Astrocyte (in vitro differentiated cells and primary cell): Measurements from ENCODE around the gene SNRPN. TPM values are rescaled to one million over a fixed set of nuclear protein-coding genes. Genes with fewer than 3 reads are reported as not detected.

Source experiments
- DNase-seq: peaks from one replicate; pipeline ENCODE4 v3.0.0-alpha.2; 2010; ENCODE audit warnings: low read depth
- FAIRE-seq: peaks from 2 replicates; lab custom pipeline; 2011; peaks lifted over from hg19 to GRCh38; lab: Jason Lieb, UNC
- H2AFZ ChIP-seq: 2 replicates; pipeline ENCODE4 v1.6.0; 2012; ENCODE audit warnings: low read depth, low read length, inconsistent platforms
- H3K27ac ChIP-seq: 2 replicates; pipeline ENCODE4 v1.5.1; 2011; ENCODE audit warnings: low read depth, low read length, inconsistent platforms
- H3K27me3 ChIP-seq: 2 replicates; pipeline ENCODE4 v1.6.0; 2011; ENCODE audit warnings: low read length, inconsistent platforms; ENCODE audit not compliant: insufficient read depth
- H3K36me3 ChIP-seq: 2 replicates; pipeline ENCODE4 v1.5.1; 2011; ENCODE audit warnings: low read length, inconsistent platforms; ENCODE audit not compliant: insufficient read depth
- H3K4me1 ChIP-seq: 2 replicates; pipeline ENCODE4 v1.5.1; 2011; ENCODE audit warnings: low read length, inconsistent platforms; ENCODE audit not compliant: insufficient read depth
- H3K4me2 ChIP-seq: 2 replicates; pipeline ENCODE4 v1.6.0; 2012; ENCODE audit warnings: low read length, inconsistent platforms
- H3K4me3 ChIP-seq: 2 replicates; pipeline ENCODE4 v1.5.1; 2011; ENCODE audit warnings: low read depth, mild to moderate bottlenecking, low read length, inconsistent platforms; ENCODE audit not compliant: insufficient read depth
- H3K79me2 ChIP-seq: 2 replicates; pipeline ENCODE4 v1.6.0; 2012; ENCODE audit warnings: mild to moderate bottlenecking, low read length, inconsistent platforms; ENCODE audit not compliant: insufficient read depth
- H3K9ac ChIP-seq: 2 replicates; pipeline ENCODE4 v1.6.0; 2012; ENCODE audit warnings: mild to moderate bottlenecking, low read length, inconsistent platforms
- H3K9me3 ChIP-seq: 2 replicates; pipeline ENCODE4 v1.5.1; 2012; ENCODE audit warnings: low read depth, mild to moderate bottlenecking, low read length, inconsistent platforms; ENCODE audit not compliant: insufficient read depth
- H4K20me1 ChIP-seq: 2 replicates; pipeline ENCODE4 v1.6.0; 2012; ENCODE audit warnings: low read length, inconsistent platforms; ENCODE audit not compliant: insufficient read depth
- H3K27ac Mint-ChIP-seq: one replicate; pipeline ENCODE4 v1.8.0; 2021; ENCODE audit warnings: mild to moderate bottlenecking, mixed read lengths; ENCODE audit not compliant: unreplicated experiment
- H3K27me3 Mint-ChIP-seq: one replicate; pipeline ENCODE4 v1.8.0; 2021; ENCODE audit warnings: low read depth, mixed read lengths; ENCODE audit not compliant: unreplicated experiment
- H3K36me3 Mint-ChIP-seq: one replicate; pipeline ENCODE4 v1.8.0; 2021; ENCODE audit warnings: low read depth, mixed read lengths; ENCODE audit not compliant: unreplicated experiment
- H3K4me1 Mint-ChIP-seq: one replicate; pipeline ENCODE4 v1.8.0; 2021; ENCODE audit warnings: low read depth, mixed read lengths; ENCODE audit not compliant: unreplicated experiment
- H3K4me3 Mint-ChIP-seq: one replicate; pipeline ENCODE4 v1.8.0; 2021; ENCODE audit warnings: mild to moderate bottlenecking, moderate library complexity, mixed read lengths; ENCODE audit not compliant: unreplicated experiment
- H3K9me3 Mint-ChIP-seq: one replicate; pipeline ENCODE4 v1.8.0; 2021; ENCODE audit warnings: mild to moderate bottlenecking, mixed read lengths; ENCODE audit not compliant: unreplicated experiment
- CTCF ChIP-seq: IDR thresholded peaks from 2 replicates; pipeline ENCODE4 v1.5.1; 2011; ENCODE audit warnings: low read depth, mild to moderate bottlenecking, inconsistent platforms, low read length, moderate library complexity; ENCODE audit not compliant: insufficient read depth
- EZH2 ChIP-seq: IDR thresholded peaks from 2 replicates; pipeline ENCODE4 v1.6.1; 2012; ENCODE audit warnings: mild to moderate bottlenecking, low read length, inconsistent platforms; ENCODE audit not compliant: insufficient read depth
- total RNA-seq: library from RNA; stranded (reverse); gene quantifications from 2 replicates; pipeline ENCODE4 v1.2.1, GENCODE V29; 2021

Gene SNRPN
- total RNA-seq, 1 donor from 2014 or later = 226 TPM

GRCh38 chr15:24985224-24985623 lies 30.4 kb downstream of the SNRPN start:
- H3K4me1 Mint-ChIP-seq = peaks cover 4% of the 10 kb centered on the region
- peaks cover 2% of the 10 kb centered on the region for H3K9me3 Mint-ChIP-seq

GRCh38 chr15:24986653-24987052 lies 31.9 kb downstream of the SNRPN start:
- no peak overlapping the region for H3K9ac ChIP-seq
- H3K4me1 ChIP-seq = no peaks in the 10 kb centered on the region
- H3K27me3 ChIP-seq = no peaks in the 10 kb centered on the region
- no peak overlapping the region for H3K27ac Mint-ChIP-seq
- H4K20me1 ChIP-seq = peaks cover 29% of the 10 kb centered on the region
- peaks cover 4% of the 10 kb centered on the region for H3K4me1 Mint-ChIP-seq
- FAIRE-seq = no peak
- H3K36me3 ChIP-seq = peaks cover 11% of the 10 kb centered on the region
- no peak overlapping the region for H3K27ac ChIP-seq
- TF ChIP-seq EZH2 = no peak
- no peak for TF ChIP-seq CTCF
- no peak overlapping the region for H3K4me3 ChIP-seq
- H3K36me3 Mint-ChIP-seq = peaks cover 2% of the 10 kb centered on the region
- no peak overlapping the region for H3K4me2 ChIP-seq
- no peak for DNase-seq
- no peaks in the 10 kb centered on the region for H3K27me3 Mint-ChIP-seq
- H3K9me3 ChIP-seq = no peaks in the 10 kb centered on the region
- H2AFZ ChIP-seq = no peak overlapping the region
- peaks cover 23% of the 10 kb centered on the region for H3K79me2 ChIP-seq
- H3K4me3 Mint-ChIP-seq = no peak overlapping the region
- peaks cover 2% of the 10 kb centered on the region for H3K9me3 Mint-ChIP-seq

More at GRCh38 chr15:24985224-24985623, 30.4 kb downstream of the SNRPN start:
- Histone ChIP-seq H3K27me3 (no peaks in the 10 kb centered on the region), H4K20me1 (peaks cover 28% of the 10 kb centered on the region), H2AFZ (no peak overlapping the region), H3K9ac (no peak overlapping the region), H3K4me3 (no peak overlapping the region), H3K79me2 (peaks cover 23% of the 10 kb centered on the region), H3K4me1 (no peaks in the 10 kb centered on the region), H3K27ac (no peak overlapping the region), H3K4me2 (no peak overlapping the region), H3K36me3 (peaks cover 14% of the 10 kb centered on the region), H3K9me3 (no peaks in the 10 kb centered on the region)
- H3K27ac Mint-ChIP-seq = no peak overlapping the region
- peaks cover 2% of the 10 kb centered on the region for H3K36me3 Mint-ChIP-seq
- FAIRE-seq = no peak
- no peaks in the 10 kb centered on the region for H3K27me3 Mint-ChIP-seq
- no peak overlapping the region for H3K4me3 Mint-ChIP-seq
- TF ChIP-seq EZH2 (no peak), CTCF (no peak)
- no peak for DNase-seq

- no peaks in the 10 kb centered on the region for H3K4me1 Mint-ChIP-seq
- no peak overlapping the region for H3K4me3 Mint-ChIP-seq
- Histone ChIP-seq H3K27ac (no peak overlapping the region), H3K9ac (no peak overlapping the region), H3K36me3 (no peaks in the 10 kb centered on the region), H3K4me2 (no peak overlapping the region), H3K4me3 (no peak overlapping the region), H4K20me1 (no peaks in the 10 kb centered on the region), H3K4me1 (no peaks in the 10 kb centered on the region), H3K79me2 (no peaks in the 10 kb centered on the region), H3K27me3 (no peaks in the 10 kb centered on the region), H3K9me3 (peaks cover 2% of the 10 kb centered on the region), H2AFZ (no peak overlapping the region)
- no peaks in the 10 kb centered on the region for H3K27me3 Mint-ChIP-seq
- no peak for FAIRE-seq
- no peak overlapping the region for H3K27ac Mint-ChIP-seq
- DNase-seq = no peak
- H3K36me3 Mint-ChIP-seq = peaks cover 2% of the 10 kb centered on the region
- TF ChIP-seq CTCF (no peak), EZH2 (no peak)
- H3K9me3 Mint-ChIP-seq = peaks cover 3% of the 10 kb centered on the region
Measured at GRCh38 chr15:25019434-25019833, 64.6 kb downstream of the SNRPN start.
